Activated CD4-positive, alpha-beta T cell treated with anti-CD3 and anti-CD28 coated beads, Interleukin-2, amount 50 U/mL, for 16 hours (primary cell): ENCODE measurements around the gene ADCY5.
A peak's percentile ranks its signal among the peaks of the same experiment; 100 is the strongest.
"Not testable (repeated sequence)": the region's sequence is repeated elsewhere in the genome, so short reads cannot be mapped to it uniquely, and the experiment has no call there.

ENCODE experiments used
- DNase-seq: peaks from one replicate; pipeline ENCODE4 v3.0.0-alpha.2; 2020

Gene ADCY5

GRCh38 chr3:123281929-123282328, 167.0 kb downstream of the ADCY5 start:
- DNase-seq = no peak

GRCh38 chr3:123281406-123281805, 167.5 kb downstream of the ADCY5 start:
- no peak for DNase-seq

DNA sequence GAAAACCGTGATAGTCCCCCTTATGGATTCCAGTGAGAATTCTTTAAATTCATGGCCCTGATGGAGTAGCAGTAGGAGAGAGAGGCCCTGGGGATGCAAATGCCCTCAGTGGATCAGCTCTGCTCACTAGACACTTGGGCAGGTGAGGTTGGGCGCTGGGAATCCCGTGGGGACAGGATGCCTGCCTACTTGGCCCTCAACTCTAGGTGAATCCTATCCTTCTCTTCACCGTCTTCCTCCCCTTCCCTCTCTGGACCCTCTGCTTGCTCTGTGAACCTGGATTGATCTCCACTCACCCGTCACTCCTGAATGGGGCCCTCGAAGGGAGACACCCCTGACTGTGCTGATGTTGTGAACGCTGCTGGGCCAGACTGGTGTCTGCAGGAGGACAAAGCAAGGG, 169.8 kb downstream of the ADCY5 start:
- DNase-seq = no peak

GRCh38 chr3:123278446-123278845, 170.4 kb downstream of the ADCY5 start:
- DNase-seq = no peak

DNA sequence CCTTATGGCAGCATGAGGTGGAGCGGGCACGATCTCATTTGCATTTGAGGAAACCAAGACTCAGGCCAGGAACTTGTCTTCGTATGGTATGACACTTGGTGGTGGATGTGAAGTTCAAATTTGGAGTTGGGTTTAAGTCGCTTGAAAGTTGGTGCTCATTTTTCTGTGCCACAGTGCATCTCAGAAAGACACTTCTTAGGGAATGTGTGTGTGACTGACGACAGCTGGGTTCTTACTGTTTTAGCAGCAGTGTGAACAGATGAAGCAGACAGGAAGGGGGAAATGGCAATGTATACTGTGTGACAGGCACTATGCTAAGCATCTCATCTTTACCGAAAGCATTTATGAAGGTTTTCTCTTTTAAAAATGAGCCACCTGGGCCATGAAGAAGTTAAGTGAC, 171.8 kb downstream of the ADCY5 start:
- no peak for DNase-seq

DNA sequence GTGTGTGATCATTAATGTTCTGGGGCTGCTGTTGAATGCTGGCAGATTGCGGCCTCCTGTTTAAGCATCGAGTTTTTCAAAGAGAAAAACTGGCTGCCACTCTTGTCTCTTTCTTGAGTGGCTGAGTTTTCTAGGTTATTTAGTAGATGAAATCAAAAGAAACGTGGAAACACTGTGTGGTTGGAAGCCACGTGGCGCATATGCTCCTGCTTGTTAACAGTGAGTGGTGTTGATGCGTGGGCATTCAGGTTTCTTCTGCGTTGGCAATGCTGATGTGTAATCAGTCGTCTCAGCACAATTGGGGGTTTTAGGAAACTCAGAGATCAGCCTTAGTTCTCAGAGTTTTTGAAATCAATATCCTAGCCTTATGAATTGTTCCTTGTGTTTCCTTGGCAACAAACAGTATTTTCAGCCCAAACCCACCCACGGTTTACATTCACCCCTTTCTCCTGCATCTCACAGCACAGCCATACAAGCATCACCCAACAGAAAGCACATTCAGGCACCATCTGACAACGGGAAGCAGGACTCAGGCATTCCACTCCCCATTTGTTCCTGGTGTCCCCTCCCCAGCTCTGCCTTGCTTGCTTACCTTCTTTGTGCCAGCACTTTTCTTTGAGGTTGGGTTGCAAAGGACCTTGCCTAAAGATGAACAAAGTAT, 172.4 kb downstream of the ADCY5 start:
- DNase-seq = no peak

DNA sequence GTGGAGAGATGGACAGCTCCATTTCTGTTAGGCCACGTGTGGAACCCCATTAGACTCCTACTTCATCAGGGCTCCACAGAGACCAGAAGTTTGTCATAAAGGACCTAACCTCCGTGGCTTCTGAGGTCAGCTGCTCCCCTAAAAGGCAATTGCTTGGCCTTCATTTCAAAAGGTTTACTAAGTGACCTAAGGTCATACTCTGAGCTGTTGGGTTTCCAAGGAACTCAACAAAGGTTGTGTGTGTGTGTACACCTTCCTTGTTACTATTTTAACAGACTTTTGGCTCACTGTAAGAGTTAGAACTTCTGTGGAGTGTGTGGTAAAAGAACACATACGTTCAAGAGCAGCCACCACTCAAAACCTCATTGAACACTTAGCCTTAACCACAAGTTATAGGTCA, 173.2 kb downstream of the ADCY5 start:
- no peak for DNase-seq

- no peak for DNase-seq
Observed at GRCh38 chr3:123272547-123272946, 176.3 kb downstream of the ADCY5 start.

DNA sequence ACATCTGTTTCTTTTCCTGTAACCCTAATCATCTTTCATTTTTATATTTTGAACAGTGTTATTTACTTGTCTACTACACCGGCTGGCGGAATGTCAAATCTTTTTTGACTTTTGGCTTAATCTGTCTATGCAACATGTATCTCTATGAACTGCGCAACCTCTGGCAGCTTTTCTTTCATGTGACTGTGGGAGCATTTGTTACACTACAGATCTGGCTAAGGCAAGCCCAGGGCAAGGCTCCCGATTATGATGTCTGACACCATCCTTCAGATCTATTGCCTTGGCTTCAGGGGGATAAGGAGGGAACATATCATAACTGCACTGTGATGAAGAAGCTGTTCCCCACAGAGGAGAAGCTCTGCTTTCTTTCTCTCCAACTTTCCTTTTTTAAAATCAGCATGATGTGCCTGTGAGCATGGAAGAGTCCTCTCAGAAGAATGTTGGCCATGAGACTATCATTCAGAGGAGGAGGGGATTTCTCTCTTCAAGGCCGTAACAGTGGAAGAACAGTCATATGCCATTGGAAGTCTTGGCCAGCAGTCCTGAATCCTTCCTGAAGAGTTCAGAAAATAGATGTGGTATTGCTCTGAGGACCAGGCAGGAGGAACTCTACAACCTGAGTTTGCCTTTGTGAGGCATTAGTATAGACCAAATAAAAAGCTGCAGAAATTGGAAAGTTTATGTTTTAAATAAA, 177.3 kb downstream of the ADCY5 start:
- no peak for DNase-seq

DNA sequence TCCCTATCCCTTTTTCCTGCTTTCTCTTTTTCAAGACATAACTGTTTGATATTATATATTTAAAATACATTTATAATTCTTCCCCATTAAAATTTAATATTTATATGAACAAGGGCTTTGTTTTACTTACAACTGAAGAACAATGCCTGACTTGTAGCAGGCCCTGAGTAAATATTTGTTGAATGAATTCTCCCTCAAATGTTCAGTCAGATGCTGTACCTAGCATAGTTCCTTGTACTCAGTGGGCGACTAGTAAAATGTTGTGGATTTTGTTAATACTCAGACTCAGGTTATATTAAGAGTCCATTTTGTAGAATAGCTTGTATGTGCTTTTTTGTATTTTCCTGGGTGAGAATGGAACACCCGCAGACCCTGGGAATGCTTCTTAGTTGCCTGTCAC, 178.1 kb downstream of the ADCY5 start:
- no peak for DNase-seq

DNA sequence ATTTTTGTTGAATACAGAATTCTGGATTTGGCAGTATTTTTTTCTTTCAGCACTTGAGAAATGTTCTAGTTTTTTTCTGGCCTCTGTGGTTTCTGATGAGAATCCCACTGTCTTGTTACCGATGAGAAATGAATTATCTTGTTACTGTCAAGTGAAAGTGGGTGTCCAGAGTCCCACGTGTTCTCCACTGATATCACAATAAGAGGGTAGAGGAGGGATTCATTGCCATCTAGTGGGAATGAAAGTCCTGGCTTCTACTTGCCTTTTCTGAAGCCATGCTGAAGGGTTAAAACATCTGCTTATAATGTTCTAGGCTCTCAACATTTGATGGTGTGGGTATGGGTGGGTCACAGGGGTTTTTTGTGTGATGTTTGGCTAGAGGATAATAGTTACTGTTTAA, 181.1 kb downstream of the ADCY5 start:
- DNase-seq = no peak

GRCh38 chr3:123263941-123264340, 184.9 kb downstream of the ADCY5 start:
- DNase-seq = no peak

- DNase-seq = no peak
Observed at GRCh38 chr3:123262868-123263267, 186.0 kb downstream of the ADCY5 start.

- no peak for DNase-seq
Observed at GRCh38 chr3:123262226-123262625, 186.7 kb downstream of the ADCY5 start.

- no peak for DNase-seq
Observed at GRCh38 chr3:123261666-123262065, 187.2 kb downstream of the ADCY5 start.

DNA sequence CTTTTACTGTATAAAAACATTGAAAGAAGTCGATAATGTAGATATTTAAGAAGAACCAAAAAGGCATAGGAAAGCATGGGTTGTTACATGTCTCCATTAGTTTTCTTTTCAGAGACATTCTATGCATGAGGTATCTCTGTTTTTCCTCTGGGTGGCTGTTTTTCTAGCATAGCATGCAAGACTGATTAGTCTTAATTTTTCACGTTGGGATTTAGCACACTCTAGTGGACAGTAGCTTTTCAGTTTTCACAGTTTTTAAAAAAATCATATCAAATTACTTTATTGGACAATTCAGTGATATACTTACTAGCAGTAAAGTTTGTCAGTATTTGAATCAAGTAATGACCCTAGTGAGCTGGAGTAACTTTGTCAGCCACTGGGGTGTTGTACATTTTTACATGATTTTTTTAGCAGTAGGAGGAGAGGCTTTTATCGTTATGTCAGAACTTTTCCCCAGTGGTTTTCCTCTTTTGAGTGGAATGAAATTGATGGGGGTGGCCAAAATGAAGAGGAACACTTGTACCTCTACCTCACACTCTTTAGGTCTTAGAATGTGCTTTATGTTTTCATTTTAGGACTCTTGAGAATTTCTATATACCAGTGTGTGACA, 190.0 kb downstream of the ADCY5 start:
- DNase-seq = peak; percentile 21

DNA sequence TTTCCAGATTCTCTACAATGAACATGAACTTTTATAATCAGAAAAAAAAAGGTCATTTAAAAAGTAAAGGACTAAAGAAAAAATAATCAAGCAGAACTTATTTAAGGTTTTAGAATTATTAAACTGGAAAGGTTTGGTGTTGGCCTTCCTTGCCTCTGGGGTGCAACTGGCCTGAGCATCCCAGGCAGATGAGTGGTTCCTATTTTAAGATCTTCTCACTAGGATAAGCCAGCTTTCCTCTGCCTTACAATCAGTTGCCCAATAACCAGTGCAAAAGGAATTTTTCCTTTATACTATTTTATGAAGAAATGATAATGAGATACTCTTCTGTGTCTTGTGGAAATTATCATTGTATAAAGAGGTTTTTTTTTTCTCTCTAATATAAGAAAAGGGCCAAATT, 190.5 kb downstream of the ADCY5 start:
- no peak for DNase-seq

- DNase-seq = no peak
Observed at GRCh38 chr3:123256256-123256655, 192.6 kb downstream of the ADCY5 start.

DNA sequence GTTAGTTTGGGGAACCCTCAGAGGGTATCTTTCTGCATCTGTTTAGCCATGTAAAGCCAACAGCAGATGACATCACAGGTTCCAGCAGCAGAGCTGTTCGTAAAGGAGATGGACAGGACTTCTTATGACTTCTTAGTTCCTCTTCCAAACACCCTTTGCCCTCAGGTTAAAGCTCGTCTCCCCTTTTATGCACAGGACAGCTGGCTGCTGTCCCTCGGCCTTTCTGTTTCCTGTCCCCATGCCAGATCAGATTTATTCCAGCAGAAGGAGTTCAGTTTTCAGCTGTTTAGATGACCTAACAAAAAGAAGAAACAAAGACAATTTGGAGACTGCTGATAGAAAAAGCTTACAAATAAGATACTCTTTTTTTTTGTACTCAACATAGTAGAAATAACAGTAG, 202.0 kb downstream of the ADCY5 start:
- no peak for DNase-seq

- DNase-seq = no peak
Observed at GRCh38 chr3:123244128-123244527, 204.8 kb downstream of the ADCY5 start.

DNA sequence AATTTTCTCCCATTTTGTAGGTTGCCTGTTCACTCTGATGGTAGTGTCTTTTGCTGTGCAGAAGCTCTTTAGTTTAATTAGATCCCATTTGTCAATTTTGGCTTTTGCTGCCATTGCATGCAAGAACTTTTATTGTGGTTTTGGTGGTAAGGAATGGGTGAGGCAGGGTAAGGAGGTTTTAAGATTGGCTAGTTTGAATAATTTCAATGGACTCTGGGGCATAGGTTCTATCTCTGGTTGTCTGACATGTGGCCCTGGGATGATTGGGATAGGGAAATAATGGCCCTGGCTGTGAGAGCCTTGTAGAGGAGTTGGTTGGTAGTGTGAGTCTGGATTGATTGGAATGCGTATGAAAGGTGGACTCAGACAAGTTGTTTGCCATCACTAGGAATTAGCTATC, 209.1 kb downstream of the ADCY5 start:
- DNase-seq = no peak

DNA sequence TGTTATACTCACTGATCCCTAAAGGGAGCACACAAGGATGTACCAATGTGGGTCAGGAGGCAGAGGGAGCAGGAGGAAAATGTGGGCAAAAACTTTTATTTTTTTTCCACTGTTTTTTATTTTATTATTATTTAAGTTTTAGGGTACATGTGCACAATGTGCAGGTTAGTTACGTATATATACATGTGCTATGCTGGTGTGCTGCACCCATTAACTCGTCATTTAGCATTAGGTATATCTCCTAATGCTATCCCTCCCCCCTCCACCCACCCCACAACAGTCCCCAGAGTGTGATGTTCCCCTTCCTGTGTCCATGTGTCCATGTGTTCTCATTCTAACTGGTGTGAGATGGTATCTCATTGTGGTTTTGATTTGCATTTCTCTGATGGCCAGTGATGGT, 209.7 kb downstream of the ADCY5 start:
- not testable (repeated sequence) for DNase-seq

DNA sequence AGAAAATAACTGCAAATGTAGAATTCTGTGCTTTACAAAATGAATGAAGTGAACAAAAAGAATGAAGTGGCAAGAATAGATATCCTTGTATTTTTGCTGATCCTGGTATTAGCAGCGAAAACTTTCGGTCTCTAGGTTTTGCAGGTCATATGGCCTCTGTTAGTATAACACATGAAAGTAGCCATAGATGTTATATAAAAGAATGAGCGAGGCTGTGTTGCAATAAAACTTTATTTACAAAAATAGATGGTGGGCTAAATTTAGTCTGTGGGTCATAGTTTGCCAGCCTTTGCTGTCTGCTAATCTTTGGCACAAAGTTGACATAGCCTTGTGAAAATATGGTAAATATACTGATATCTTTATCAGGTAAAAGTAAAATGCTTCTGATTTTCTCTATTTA, 212.0 kb downstream of the ADCY5 start:
- DNase-seq = no peak
